Measurements from ENCODE around the gene UBAP2. TPM values are rescaled to one million over a fixed set of nuclear protein-coding genes. Genes with fewer than 3 reads are reported as not detected.
"Not testable (repeated sequence)": the region's sequence is repeated elsewhere in the genome, so short reads cannot be mapped to it uniquely, and the experiment has no call there.

The UBAP2 gene
- total RNA-seq, 2 donors from 2014 or later, result 48.2 to 50.3 TPM

- Mint-ChIP-seq H3K27ac (no peak overlapping the region), H3K9me3 (no peaks in the 10 kb centered on the region), H3K36me3 (no peaks in the 10 kb centered on the region)
- no peak for DNase-seq (ENCODE audit: low spot score in 2 of 2)
- no peak for ATAC-seq
Observed at GRCh38 chr9:34025062-34025461, 23.6 kb downstream of the UBAP2 start.

DNA sequence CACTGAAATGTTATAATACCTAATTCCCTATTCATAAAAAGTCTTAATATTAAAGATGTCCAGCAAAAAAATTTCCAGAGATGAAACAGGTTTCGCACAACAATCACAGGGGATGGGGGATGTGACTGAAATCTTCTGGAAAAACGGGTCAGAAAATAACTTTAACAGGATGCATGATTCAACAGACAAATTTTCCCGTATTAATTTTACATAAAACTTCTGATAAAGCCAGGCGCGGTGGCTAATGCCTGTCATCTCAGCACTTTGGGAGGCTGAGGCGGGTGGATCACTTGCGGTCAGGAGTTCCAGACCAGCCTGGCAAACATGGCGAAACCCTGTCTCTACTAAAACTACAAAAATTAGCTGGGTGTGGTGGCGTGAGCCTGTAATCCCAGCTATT lies 24.2 kb downstream of the UBAP2 start:
- DNase-seq (ENCODE audit: low spot score in 2 of 2); H3K36me3 Mint-ChIP-seq; ATAC-seq; H3K9me3 Mint-ChIP-seq: not testable (repeated sequence)
- peak overlapping the region in 1 of 2 donors; percentile 65 for H3K27ac Mint-ChIP-seq

GRCh38 chr9:34016149-34016548 lies 32.5 kb downstream of the UBAP2 start:
- H3K36me3 Mint-ChIP-seq, result no peaks in the 10 kb centered on the region
- no peaks in the 10 kb centered on the region for H3K9me3 Mint-ChIP-seq
- H3K27ac Mint-ChIP-seq, result peak overlapping the region in 1 of 2 donors; percentile 82
- DNase-seq (ENCODE audit: low spot score in 2 of 2), result no peak
- ATAC-seq, result no peak

- ATAC-seq (no peak), DNase-seq (ENCODE audit: low spot score in 2 of 2) (no peak)
- H3K27ac Mint-ChIP-seq, result no peak overlapping the region
- H3K36me3 Mint-ChIP-seq, result no peaks in the 10 kb centered on the region
- no peaks in the 10 kb centered on the region for H3K9me3 Mint-ChIP-seq
Observed at GRCh38 chr9:34010979-34011378, 37.7 kb downstream of the UBAP2 start.

DNA sequence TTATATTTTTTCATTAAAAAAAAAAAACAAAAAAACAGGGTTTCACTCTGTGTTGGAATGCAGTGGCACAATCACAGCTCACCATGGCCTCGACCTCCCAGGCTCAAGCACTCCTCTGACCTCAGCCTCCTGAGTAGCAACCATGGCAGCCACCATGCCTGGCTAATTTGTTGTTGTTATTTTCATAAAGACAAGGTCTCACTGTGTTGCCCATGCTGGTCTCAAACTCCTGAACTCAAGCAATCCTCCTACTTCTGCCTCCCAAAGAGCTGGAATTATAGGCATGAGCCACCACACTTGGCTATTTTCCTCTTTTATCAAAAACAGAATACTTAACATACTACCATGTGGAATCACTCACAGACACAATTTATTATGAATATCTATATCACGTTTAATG lies 46.7 kb downstream of the UBAP2 start:
- H3K27ac Mint-ChIP-seq, result peak overlapping the region in 1 of 2 donors; percentile 52
- H3K36me3 Mint-ChIP-seq, result peaks cover 0 to 5% of the 10 kb centered on the region in 2 donors
- DNase-seq (ENCODE audit: low spot score in 2 of 2), result no peak
- H3K9me3 Mint-ChIP-seq, result no peaks in the 10 kb centered on the region
- no peak for ATAC-seq

- no peak for DNase-seq (ENCODE audit: low spot score in 2 of 2)
- Mint-ChIP-seq H3K27ac (no peak overlapping the region), H3K9me3 (no peaks in the 10 kb centered on the region), H3K36me3 (peaks cover 0 to 5% of the 10 kb centered on the region in 2 donors)
- ATAC-seq, result no peak
Observed at GRCh38 chr9:34001298-34001697, 47.4 kb downstream of the UBAP2 start.

GRCh38 chr9:33995449-33995848 lies 53.2 kb downstream of the UBAP2 start:
- no peak for ATAC-seq
- H3K36me3 Mint-ChIP-seq, result no peaks in the 10 kb centered on the region
- no peak for DNase-seq (ENCODE audit: low spot score in 2 of 2)
- H3K9me3 Mint-ChIP-seq, result no peaks in the 10 kb centered on the region
- no peak overlapping the region for H3K27ac Mint-ChIP-seq

DNA sequence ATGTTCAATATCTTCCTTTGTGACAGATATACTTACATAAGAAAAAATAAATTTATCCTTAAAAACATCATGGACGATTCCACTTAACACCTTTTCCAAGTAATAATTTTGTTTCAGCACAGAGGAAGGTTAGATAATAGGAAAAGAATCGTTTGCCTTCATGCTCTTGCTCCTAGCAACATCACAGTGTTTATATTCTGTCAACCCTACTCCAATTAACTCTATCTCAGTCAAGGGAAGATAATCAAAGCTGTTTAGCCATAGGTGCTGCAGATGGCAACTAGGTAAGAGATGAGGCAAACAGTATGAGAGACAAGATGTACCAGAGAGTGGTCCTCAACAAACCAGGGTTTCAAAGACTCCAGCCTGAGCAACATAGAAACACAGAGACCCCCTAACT lies 55.6 kb downstream of the UBAP2 start:
- H3K27ac Mint-ChIP-seq, result no peak overlapping the region
- H3K9me3 Mint-ChIP-seq, result no peaks in the 10 kb centered on the region
- ATAC-seq, result no peak
- H3K36me3 Mint-ChIP-seq, result peaks cover 0 to 5% of the 10 kb centered on the region in 2 donors
- no peak for DNase-seq (ENCODE audit: low spot score in 2 of 2)

- H3K36me3 Mint-ChIP-seq, result peaks cover 0 to 5% of the 10 kb centered on the region in 2 donors
- DNase-seq (ENCODE audit: low spot score in 2 of 2) (no peak), ATAC-seq (no peak)
- no peak overlapping the region for H3K27ac Mint-ChIP-seq
- no peaks in the 10 kb centered on the region for H3K9me3 Mint-ChIP-seq
Observed at GRCh38 chr9:33992632-33993031, 56.1 kb downstream of the UBAP2 start.

DNA sequence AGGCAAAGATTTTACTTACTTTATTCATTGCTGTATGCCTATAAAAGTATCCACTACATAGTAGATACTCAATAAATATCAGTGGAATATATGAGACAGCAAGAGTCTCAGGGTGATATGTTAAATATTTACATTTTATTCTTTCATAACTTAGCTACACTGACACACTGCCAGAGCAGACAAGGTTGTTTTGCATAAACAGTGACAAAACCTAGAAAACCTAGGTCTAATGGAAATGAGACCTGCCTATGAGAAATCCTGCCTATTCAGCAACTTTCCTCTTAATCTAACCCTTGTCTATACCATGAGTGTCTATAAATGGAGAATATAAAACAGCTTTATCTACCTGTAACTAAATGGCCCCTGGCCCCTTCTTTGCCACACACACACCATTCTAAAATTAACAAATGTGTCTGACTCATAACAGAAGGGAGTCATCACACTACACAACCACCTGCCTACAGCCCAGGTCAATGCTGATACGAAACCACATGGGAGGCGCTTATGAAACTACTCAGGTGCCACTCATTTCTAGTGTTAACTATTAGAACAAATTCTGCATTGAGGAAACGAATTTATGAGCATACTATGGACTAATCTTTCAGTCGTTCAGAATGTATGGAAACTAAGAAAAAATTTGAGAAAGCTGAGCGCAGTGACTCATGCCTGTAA lies 60.3 kb downstream of the UBAP2 start:
- H3K27ac Mint-ChIP-seq, result peak overlapping the region in 1 of 2 donors; percentile 39
- ATAC-seq, result peak; percentile 96 to 99
- no peaks in the 10 kb centered on the region for H3K9me3 Mint-ChIP-seq
- H3K36me3 Mint-ChIP-seq, result peaks cover 10 to 11% of the 10 kb centered on the region in 2 donors
- DNase-seq (ENCODE audit: low spot score in 2 of 2), result peak in 1 of 2 donors; percentile 36

DNA sequence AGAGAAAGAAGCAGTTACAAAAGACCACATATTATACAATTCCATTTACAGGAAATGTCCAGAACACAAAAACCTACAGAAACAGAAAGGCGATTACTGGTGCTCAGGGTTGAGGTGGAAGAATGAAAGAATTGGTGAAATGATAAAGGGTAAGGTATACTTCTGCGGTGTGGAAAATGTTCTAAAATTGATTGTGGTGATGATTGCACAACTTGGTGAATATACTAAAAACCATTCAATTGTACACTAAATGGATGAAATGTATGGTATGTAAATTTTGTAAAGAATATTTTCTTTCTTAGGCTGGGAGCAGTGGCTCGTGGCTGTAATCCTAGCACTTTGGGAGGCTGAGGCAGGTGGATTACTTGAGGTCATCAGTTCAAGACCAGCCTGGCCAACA lies 72.3 kb downstream of the UBAP2 start:
- no peaks in the 10 kb centered on the region for H3K9me3 Mint-ChIP-seq
- H3K36me3 Mint-ChIP-seq, result peaks cover 10 to 26% of the 10 kb centered on the region in 2 donors
- DNase-seq (ENCODE audit: low spot score in 2 of 2) (no peak), ATAC-seq (no peak)
- no peak overlapping the region for H3K27ac Mint-ChIP-seq

GRCh38 chr9:33972698-33973097 lies 76.0 kb downstream of the UBAP2 start:
- DNase-seq (ENCODE audit: low spot score in 2 of 2), result no peak

GRCh38 chr9:33964086-33964768 lies 84.5 kb downstream of the UBAP2 start:
- DNase-seq (ENCODE audit: low spot score in 2 of 2) (no peak), ATAC-seq (no peak)
- peaks cover 8 to 12% of the 10 kb centered on the region in 2 donors for H3K36me3 Mint-ChIP-seq
- H3K9me3 Mint-ChIP-seq, result no peaks in the 10 kb centered on the region
- peak overlapping the region in 1 of 2 donors; percentile 23 for H3K27ac Mint-ChIP-seq

More at GRCh38 chr9:33972698-33973097, 76.0 kb downstream of the UBAP2 start:
- H3K9me3 Mint-ChIP-seq, result no peaks in the 10 kb centered on the region
- no peak for ATAC-seq
- H3K36me3 Mint-ChIP-seq, result peaks cover 14 to 35% of the 10 kb centered on the region in 2 donors
- H3K27ac Mint-ChIP-seq, result peak overlapping the region in 1 of 2 donors; percentile 38

- not testable (repeated sequence) for H3K27ac Mint-ChIP-seq; ATAC-seq; DNase-seq (ENCODE audit: low spot score in 2 of 2); H3K9me3 Mint-ChIP-seq
- H3K36me3 Mint-ChIP-seq, result peaks cover 8 to 12% of the 10 kb centered on the region in 2 donors
Observed at GRCh38 chr9:33962468-33962867, 86.2 kb downstream of the UBAP2 start.

DNA sequence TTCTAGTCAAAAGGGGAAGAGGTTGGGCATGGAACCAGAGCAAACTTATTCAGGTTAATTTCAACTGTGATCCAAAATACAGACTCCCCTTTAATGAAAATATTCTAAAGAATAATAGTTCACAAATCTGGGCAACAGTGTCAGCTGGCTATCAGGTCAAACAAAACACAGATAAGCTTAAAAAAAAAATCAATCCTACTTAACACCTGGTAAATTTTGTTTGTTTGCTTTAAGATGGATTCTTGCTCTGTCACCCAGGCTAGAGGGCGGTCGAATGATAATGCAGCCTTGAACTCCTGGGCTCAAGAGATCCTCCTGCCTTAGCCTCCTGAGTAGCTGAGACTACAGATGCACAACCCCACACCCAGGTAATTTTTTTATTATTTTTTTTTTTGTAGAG lies 89.0 kb downstream of the UBAP2 start:
- peaks cover 8 to 12% of the 10 kb centered on the region in 2 donors for H3K36me3 Mint-ChIP-seq
- ATAC-seq (no peak), DNase-seq (ENCODE audit: low spot score in 2 of 2) (no peak)
- H3K9me3 Mint-ChIP-seq, result no peaks in the 10 kb centered on the region
- H3K27ac Mint-ChIP-seq, result no peak overlapping the region

DNA sequence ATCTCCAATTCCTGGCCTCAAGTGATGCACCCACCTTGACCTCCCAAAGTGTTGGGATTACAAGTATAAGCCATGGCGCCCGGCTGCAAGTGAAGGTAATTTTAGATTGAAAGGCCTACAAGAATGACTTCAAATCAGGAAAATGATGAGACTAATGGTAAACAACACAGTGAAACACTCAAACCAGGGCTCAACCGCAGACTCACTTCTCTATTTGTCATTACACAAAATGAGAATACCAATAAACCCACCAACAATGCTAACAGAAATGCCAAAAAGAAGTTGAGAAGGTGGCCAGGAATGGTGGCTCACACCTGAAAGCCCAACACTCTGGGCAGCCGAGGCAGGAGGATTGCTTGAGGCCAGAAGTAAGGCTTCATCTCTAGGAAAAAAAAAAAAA lies 92.1 kb downstream of the UBAP2 start:
- DNase-seq (ENCODE audit: low spot score in 2 of 2) (no peak), ATAC-seq (no peak)
- Mint-ChIP-seq H3K27ac (no peak overlapping the region), H3K9me3 (no peaks in the 10 kb centered on the region), H3K36me3 (peaks cover 8 to 16% of the 10 kb centered on the region in 2 donors)

GRCh38 chr9:33952066-33952465 lies 96.6 kb downstream of the UBAP2 start:
- ATAC-seq (no peak), DNase-seq (ENCODE audit: low spot score in 2 of 2) (no peak)
- H3K9me3 Mint-ChIP-seq, result no peaks in the 10 kb centered on the region
- H3K36me3 Mint-ChIP-seq, result peaks cover 4 to 14% of the 10 kb centered on the region in 2 donors
- H3K27ac Mint-ChIP-seq, result peak overlapping the region in 1 of 2 donors; percentile 63

DNA sequence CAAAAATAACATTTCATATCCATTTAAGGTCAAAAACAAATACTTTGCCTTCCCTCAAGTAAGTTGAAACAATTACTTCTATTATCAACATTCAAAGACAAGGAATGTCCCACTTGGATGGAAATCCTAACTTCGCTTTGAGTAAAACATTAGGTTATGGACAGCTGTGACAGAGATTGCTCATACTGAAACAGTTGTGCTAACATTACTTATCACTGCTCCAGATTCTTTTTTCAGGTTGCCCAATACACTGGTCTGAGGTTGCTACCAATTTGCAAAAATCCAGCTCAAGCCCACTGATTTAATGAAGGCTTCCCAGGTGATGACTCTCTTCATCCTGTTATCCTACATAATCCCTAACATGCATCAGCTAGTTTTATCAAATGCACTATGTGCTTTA lies 98.3 kb downstream of the UBAP2 start:
- DNase-seq (ENCODE audit: low spot score in 2 of 2) (no peak), ATAC-seq (no peak)
- H3K27ac Mint-ChIP-seq, result no peak overlapping the region
- H3K36me3 Mint-ChIP-seq, result peaks cover 11 to 14% of the 10 kb centered on the region in 2 donors
- H3K9me3 Mint-ChIP-seq, result no peaks in the 10 kb centered on the region
